ENCODE results near the gene CAPG. TPM values are rescaled to one million over a fixed set of nuclear protein-coding genes. Genes with fewer than 3 reads are reported as not detected.

CAPG gene
- total RNA-seq, 2 donors from 2014 or later, result 47.1 to 56.9 TPM

- TF ChIP-seq CTCF (IDR thresholded peaks at IDR 0.05), result no peak
- H3K27ac ChIP-seq, result no peak overlapping the region
- no peaks in the 10 kb centered on the region for H3K4me1 ChIP-seq (ENCODE audit: control insufficient read depth in 1 of 2, low read depth in 2 of 2)
- no peaks in the 10 kb centered on the region for H3K36me3 ChIP-seq
- H3K4me3 ChIP-seq, result no peak overlapping the region
- no peaks in the 10 kb centered on the region for H3K9me3 ChIP-seq
- H3K27me3 ChIP-seq (replicated peaks; ENCODE audit: insufficient read depth), result no peaks in the 10 kb centered on the region
- no peak for DNase-seq (ENCODE audit: low spot score)
- ATAC-seq (ENCODE audit: insufficient number of reproducible peaks, low FRiP score, low read depth), result no peak
Observed at GRCh38 chr2:85455552-85456090, 45.5 kb upstream of the CAPG start.

GRCh38 chr2:85453571-85453970 lies 43.4 kb upstream of the CAPG start:
- H3K27ac ChIP-seq, result no peak overlapping the region
- H3K4me1 ChIP-seq (ENCODE audit: control insufficient read depth in 1 of 2, low read depth in 2 of 2), result no peaks in the 10 kb centered on the region
- no peaks in the 10 kb centered on the region for H3K9me3 ChIP-seq
- H3K4me3 ChIP-seq, result no peak overlapping the region
- no peaks in the 10 kb centered on the region for H3K27me3 ChIP-seq (replicated peaks; ENCODE audit: insufficient read depth)
- DNase-seq (ENCODE audit: low spot score), result no peak
- H3K36me3 ChIP-seq, result no peaks in the 10 kb centered on the region
- no peak for TF ChIP-seq CTCF (IDR thresholded peaks at IDR 0.05)
- no peak for ATAC-seq (ENCODE audit: insufficient number of reproducible peaks, low FRiP score, low read depth)

- no peaks in the 10 kb centered on the region for H3K9me3 ChIP-seq
- no peaks in the 10 kb centered on the region for H3K4me1 ChIP-seq (ENCODE audit: control insufficient read depth in 1 of 2, low read depth in 2 of 2)
- H3K27ac ChIP-seq, result no peak overlapping the region
- H3K4me3 ChIP-seq, result no peak overlapping the region
- H3K36me3 ChIP-seq, result no peaks in the 10 kb centered on the region
- H3K27me3 ChIP-seq (replicated peaks; ENCODE audit: insufficient read depth), result no peaks in the 10 kb centered on the region
- ATAC-seq (ENCODE audit: insufficient number of reproducible peaks, low FRiP score, low read depth), result no peak
- TF ChIP-seq CTCF (IDR thresholded peaks at IDR 0.05), result no peak
- DNase-seq (ENCODE audit: low spot score), result no peak
Observed at GRCh38 chr2:85452237-85452636, 42.1 kb upstream of the CAPG start.

GRCh38 chr2:85449214-85449588 lies 39.0 kb upstream of the CAPG start:
- no peak for DNase-seq (ENCODE audit: low spot score)
- Histone ChIP-seq H3K9me3 (no peaks in the 10 kb centered on the region), H3K4me1 (ENCODE audit: control insufficient read depth in 1 of 2, low read depth in 2 of 2) (peaks cover 7 to 12% of the 10 kb centered on the region in 2 donors), H3K27me3 (replicated peaks; ENCODE audit: insufficient read depth) (no peaks in the 10 kb centered on the region), H3K4me3 (no peak overlapping the region), H3K36me3 (no peaks in the 10 kb centered on the region), H3K27ac (no peak overlapping the region)
- no peak for ATAC-seq (ENCODE audit: insufficient number of reproducible peaks, low FRiP score, low read depth)
- TF ChIP-seq CTCF (IDR thresholded peaks at IDR 0.05), result no peak

GRCh38 chr2:85448461-85449213 lies 38.5 kb upstream of the CAPG start:
- Histone ChIP-seq H3K4me3 (no peak overlapping the region), H3K27me3 (replicated peaks; ENCODE audit: insufficient read depth) (no peaks in the 10 kb centered on the region), H3K36me3 (no peaks in the 10 kb centered on the region), H3K4me1 (ENCODE audit: control insufficient read depth in 1 of 2, low read depth in 2 of 2) (peaks cover 7 to 12% of the 10 kb centered on the region in 2 donors), H3K9me3 (no peaks in the 10 kb centered on the region), H3K27ac (no peak overlapping the region)
- no peak for DNase-seq (ENCODE audit: low spot score)
- TF ChIP-seq CTCF (IDR thresholded peaks at IDR 0.05), result no peak
- ATAC-seq (ENCODE audit: insufficient number of reproducible peaks, low FRiP score, low read depth), result no peak

Data from thoracic aorta (tissue), 2 donors.